Erythroblast (primary cell): ENCODE data around the gene NDUFB2.

Experiments used
- GATA1 ChIP-seq: IDR thresholded peaks from 2 replicates; pipeline ENCODE4 v1.6.1; 2011; ENCODE audit warnings: low read depth, mild to moderate bottlenecking, control low read depth, low read length, moderate library complexity
- POLR2A ChIP-seq: IDR thresholded peaks from 2 replicates; pipeline ENCODE4 v1.6.1; 2011; ENCODE audit warnings: mild to moderate bottlenecking, low read length

DNA sequence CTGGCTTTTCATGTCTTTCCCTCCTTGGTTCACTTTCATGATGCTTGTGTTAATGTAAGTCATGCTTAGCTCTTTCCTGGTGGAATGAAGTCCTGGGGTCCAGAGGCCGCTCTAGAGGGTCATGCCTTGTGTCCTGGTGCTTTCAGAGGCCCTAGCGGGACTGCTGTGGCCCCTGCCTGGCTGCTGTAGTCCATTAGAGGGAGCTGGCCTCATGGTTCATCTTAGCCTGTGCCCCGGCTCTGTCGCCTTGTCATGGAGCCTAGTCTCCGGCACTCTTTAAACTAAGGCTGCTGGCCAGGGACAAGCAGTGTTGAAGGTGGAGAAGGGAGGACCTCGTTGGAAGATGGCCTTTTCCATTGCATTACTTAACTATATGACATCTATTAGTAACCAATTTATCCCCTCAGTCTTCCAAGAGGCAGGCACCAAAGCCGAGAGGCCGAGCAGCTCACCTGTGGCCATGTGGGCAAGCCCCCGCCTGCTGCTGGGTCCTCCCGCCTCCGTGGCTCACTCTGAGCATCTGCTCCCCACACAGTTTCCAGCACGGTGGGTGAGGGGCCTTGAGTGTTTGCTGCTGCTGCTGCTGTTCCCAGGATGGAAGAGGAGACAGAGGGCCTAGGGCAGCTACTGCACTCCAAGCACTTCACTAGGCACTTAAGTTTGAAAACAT lies 5.0 kb upstream of the NDUFB2 start:
- no peak for TF ChIP-seq POLR2A
- no peak for TF ChIP-seq GATA1
